Fibroblast of the aortic adventitia (primary cell): ENCODE measurements around the gene PWWP2B. TPM values are rescaled to one million over a fixed set of nuclear protein-coding genes. Genes with fewer than 3 reads are reported as not detected.

Experiments used
- DNase-seq: peaks from one replicate; pipeline ENCODE4 v3.0.0-alpha.2; 2010; ENCODE audit warnings: low read depth
- H3K4me3 ChIP-seq: 2 replicates; pipeline ENCODE4 v1.5.1; 2011; ENCODE audit warnings: low read depth, mild to moderate bottlenecking, control low read depth, low read length, moderate library complexity
- total RNA-seq: library from RNA; depleted of rRNA; stranded (reverse); fragments of >200 nt; gene quantifications from 2 replicates; pipeline ENCODE4 v1.2.3, GENCODE V29; 2012; ENCODE audit warnings: low replicate concordance
- TF ChIP-seq, protein P1 (sequence below): IDR thresholded peaks from 2 replicates; pipeline ENCODE4 v1.5.1; 2011; ENCODE audit warnings: mild to moderate bottlenecking, low read length, control low read depth, inconsistent platforms; ENCODE audit not compliant: insufficient read depth

Gene PWWP2B
- total RNA-seq, 1 donor, result 7.2 TPM

DNA sequence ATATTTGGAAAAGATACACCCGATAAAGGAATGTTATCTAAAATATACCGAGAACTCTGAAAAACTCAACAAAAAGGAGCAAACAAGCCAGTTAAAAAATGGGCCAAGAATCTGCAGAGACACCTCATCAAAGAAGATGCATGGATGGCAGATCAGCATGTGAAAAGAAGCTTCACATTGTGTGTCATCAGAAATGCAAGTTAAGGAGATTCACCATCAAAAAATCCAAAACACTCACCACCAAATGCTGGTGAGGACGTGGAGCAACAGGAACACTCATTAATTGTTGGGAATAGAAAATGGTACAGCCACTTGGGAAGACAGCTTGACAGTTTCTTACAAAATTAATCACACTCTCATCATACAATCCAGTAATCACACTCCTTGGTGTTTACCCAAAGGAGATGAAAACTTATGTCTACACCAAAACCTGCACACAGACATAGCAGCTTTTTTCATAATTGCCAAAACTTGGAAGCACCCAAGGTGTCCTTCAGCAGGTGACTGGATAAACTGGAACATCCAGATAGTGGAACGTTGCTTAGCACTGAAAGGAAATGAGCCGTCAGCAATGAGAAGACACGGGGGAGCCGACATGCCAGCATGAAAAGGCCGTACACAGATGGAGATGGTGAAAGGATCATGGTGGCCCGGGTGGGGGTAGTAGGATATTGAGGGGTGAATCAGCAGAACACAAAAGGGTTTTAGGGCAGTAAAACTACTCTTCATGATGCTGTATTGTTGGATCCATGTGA, 27.9 kb upstream of the PWWP2B start:
- DNase-seq, result no peak
- TF ChIP-seq, protein P1, sequence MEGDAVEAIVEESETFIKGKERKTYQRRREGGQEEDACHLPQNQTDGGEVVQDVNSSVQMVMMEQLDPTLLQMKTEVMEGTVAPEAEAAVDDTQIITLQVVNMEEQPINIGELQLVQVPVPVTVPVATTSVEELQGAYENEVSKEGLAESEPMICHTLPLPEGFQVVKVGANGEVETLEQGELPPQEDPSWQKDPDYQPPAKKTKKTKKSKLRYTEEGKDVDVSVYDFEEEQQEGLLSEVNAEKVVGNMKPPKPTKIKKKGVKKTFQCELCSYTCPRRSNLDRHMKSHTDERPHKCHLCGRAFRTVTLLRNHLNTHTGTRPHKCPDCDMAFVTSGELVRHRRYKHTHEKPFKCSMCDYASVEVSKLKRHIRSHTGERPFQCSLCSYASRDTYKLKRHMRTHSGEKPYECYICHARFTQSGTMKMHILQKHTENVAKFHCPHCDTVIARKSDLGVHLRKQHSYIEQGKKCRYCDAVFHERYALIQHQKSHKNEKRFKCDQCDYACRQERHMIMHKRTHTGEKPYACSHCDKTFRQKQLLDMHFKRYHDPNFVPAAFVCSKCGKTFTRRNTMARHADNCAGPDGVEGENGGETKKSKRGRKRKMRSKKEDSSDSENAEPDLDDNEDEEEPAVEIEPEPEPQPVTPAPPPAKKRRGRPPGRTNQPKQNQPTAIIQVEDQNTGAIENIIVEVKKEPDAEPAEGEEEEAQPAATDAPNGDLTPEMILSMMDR, result no peak
- H3K4me3 ChIP-seq, result no peak overlapping the region

DNA sequence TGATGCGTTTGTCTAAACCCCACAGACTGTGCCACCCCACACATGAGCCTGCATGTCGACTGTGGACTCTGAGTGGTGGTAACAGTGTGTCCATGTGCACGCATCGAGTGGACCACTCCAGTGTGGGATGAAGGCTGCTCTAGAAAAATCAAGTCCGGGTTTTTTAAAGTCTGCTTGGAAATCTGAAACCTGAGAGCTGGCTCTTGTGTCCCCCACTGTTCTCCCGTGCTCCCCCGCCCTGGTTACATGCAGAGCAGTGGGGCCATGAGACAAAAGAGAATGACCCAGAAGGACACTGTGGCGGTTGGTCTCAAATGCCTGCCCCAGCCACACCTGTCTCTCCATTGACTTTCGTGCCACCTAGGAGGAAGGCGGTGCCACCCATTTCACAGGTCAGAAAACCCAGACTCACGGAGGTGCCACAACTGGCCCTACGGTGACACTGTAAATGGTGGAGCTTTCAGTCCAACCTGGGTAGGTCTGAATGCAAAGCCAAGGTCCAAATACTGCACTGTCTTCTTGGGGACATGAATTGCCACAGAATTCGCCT, 27.3 kb upstream of the PWWP2B start:
- H3K4me3 ChIP-seq, result no peak overlapping the region
- TF ChIP-seq, protein P1, result no peak
- DNase-seq, result no peak

DNA sequence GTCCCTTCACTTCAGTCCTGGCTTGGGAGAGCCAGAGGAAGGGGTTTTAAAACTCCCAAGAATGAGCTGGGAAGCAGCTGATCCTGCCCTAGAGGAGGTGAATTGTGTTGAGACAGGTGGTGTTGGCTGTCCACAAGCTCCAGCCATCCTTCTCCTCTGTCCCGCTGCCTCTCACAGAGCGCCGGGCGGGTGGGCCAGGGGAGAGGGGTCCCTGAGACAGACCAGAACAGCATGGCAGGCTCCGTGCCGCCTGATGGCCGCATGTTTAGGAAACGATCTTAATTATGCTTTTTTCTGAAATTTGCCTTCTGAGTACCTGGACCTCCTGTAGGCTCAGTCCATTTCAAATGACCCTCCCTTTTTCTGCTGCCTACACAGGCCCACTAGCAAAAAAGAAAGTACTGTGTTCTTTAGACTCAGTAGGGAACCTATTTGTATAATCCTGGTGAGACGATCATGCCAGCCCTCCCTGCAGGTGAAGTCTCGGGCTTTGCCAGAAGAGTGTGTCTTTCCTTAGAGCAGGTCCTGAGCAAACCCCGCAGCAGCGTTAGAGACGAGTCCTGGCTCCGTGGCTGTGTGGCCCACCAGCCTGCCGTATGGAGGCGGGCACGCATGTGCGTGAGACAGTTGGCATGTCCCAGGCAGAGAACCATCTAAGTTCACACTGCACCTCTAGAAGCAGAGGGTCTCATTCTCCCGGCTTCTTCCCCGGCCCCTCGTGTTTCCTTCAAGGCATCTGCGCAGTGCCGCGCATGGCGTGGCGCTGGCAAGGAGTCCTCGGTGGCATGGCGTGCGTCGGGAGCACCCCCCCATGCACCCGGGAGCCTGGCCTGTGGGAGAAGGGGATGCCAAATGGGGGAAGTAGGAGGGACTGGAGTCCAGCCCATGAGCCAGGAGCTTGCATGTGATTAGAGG, 26.3 kb upstream of the PWWP2B start:
- TF ChIP-seq, protein P1, result no peak
- H3K4me3 ChIP-seq, result no peak overlapping the region
- no peak for DNase-seq

DNA sequence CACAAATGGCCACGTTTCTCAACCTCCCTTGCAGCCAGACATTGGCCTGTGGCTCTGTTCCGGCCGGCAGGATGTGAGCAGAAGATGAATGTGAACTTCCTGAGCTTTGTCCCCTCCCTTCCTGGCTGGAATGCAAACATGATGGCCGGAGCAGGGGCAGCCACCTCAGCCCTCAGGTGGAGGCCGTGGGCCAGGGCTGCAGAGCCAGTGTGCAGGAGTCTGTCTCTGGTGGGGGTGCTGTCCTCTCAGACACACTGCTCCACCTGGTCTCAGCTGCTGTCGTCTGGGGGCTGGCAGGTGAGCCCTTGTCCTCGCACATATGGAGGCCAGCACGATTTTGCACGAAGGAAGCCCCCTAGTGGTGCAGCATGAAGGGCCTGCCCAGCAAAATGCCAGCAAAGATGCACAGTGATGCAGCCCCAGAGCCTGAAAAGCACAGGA, 25.3 kb upstream of the PWWP2B start:
- no peak for DNase-seq
- TF ChIP-seq, protein P1, result peak; percentile 45
- H3K4me3 ChIP-seq, result no peak overlapping the region

DNA sequence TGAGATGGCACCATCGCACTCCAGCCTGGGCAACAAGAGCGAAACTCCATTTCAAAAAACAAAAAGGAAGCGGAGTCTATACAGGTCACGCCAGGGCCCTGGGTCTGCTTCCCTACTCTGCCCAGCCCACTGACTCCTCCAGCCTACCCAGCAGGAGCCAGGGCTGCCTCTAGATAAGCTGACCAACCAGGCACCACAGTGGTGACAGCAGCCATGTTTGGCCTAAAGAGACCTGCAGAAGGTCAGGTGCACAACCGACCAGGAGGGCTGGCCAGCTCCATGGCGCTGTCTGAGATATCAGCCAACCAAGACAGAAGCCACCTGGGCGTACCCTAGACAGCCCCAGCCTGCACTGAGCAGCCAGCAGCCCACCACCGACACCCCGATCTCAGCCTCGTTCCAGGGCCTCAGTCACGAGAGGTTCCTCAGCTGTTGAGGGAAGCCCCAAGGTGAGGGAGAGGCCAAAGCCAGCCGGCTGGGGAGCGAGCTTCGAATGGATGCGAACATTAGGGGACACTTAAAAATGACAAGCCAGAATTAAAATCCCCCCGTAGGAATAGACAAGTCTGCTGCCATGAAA, 24.4 kb upstream of the PWWP2B start:
- TF ChIP-seq, protein P1, result no peak
- no peak overlapping the region for H3K4me3 ChIP-seq
- DNase-seq, result no peak

DNA sequence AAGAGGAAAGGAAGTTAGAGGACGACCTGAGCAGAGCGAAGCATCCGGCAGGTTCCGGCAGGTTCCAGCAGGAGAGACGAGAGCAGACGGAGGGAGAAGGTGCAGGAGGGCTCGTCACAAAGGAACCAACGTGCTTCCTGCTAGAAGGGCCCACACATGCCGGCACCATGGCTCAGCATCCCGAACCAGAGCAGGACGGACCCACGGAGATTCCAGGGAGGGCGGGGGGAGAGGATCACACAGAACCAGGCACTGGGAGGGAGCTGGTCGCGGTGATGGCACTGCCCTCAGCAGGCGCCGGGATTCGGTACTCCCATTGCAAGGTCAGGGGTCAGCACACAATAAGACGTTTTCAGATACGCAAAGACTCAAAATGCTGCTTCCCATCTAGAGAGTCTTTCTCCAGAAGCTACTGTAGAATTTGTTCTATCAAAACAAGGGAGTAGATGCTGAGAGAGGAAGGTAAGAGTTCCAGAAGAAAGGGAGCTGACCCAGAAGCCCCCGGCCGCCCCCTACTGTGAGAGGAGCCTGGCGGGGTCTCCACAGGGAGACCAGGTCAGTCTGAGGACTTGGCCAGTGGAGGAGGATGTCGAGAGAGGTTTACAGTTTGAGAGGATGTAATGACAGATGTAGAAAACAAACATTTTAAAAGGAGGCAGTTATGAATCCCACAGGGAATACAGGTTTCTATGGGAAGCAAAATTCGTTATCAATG, 23.6 kb upstream of the PWWP2B start:
- H3K4me3 ChIP-seq, result no peak overlapping the region
- DNase-seq, result no peak
- TF ChIP-seq, protein P1, result no peak
